COLO668 (cell line): Measurements from ENCODE around the gene GET4.
"Not testable (repeated sequence)": the region's sequence is repeated elsewhere in the genome, so short reads cannot be mapped to it uniquely, and the experiment has no call there.

ENCODE experiments used
- DNase-seq: peaks from one replicate; lab custom pipeline; 2025; ENCODE audit not compliant: unreplicated experiment; lab: John Stamatoyannopoulos, UW

The GET4 gene

GRCh38 chr7:913736-914520 is 37.6 kb downstream of the GET4 start:
- DNase-seq = peak; percentile 95

- DNase-seq = no peak
Measured at GRCh38 chr7:914521-915194, 38.3 kb downstream of the GET4 start.

- no peak for DNase-seq
Measured at GRCh38 chr7:915291-916218, 39.2 kb downstream of the GET4 start.

GRCh38 chr7:916291-916941 is 40.1 kb downstream of the GET4 start:
- no peak for DNase-seq

GRCh38 chr7:917255-918117 is 41.1 kb downstream of the GET4 start:
- DNase-seq = no peak

GRCh38 chr7:918118-918425 is 41.7 kb downstream of the GET4 start:
- DNase-seq = no peak

GRCh38 chr7:918441-919113 is 42.2 kb downstream of the GET4 start:
- no peak for DNase-seq

- no peak for DNase-seq
Measured at GRCh38 chr7:919114-919442, 42.7 kb downstream of the GET4 start.

- no peak for DNase-seq
Measured at GRCh38 chr7:919924-920341, 43.6 kb downstream of the GET4 start.

- peak; percentile 49 for DNase-seq
Measured at GRCh38 chr7:920351-921070, 44.2 kb downstream of the GET4 start.

GRCh38 chr7:921071-921461 is 44.7 kb downstream of the GET4 start:
- DNase-seq = no peak

- DNase-seq = no peak
Measured at GRCh38 chr7:921581-922333, 45.4 kb downstream of the GET4 start.

- no peak for DNase-seq
Measured at GRCh38 chr7:922334-923107, 46.2 kb downstream of the GET4 start.

GRCh38 chr7:923108-924041 is 47.0 kb downstream of the GET4 start:
- DNase-seq = no peak

- DNase-seq = not testable (repeated sequence)
Measured at GRCh38 chr7:924042-924441, 47.7 kb downstream of the GET4 start.

- DNase-seq = no peak
Measured at GRCh38 chr7:924541-925231, 48.3 kb downstream of the GET4 start.
